HG03565 (cell line): ENCODE measurements around the gene BCR.

Source experiments
- ATAC-seq: cut with Tn5 transposase; IDR thresholded peaks from one replicate; pipeline ENCODE4 v1.9.1; 2021; ENCODE audit warnings: mild to moderate bottlenecking, moderate library complexity; ENCODE audit not compliant: unreplicated experiment

Gene BCR

DNA sequence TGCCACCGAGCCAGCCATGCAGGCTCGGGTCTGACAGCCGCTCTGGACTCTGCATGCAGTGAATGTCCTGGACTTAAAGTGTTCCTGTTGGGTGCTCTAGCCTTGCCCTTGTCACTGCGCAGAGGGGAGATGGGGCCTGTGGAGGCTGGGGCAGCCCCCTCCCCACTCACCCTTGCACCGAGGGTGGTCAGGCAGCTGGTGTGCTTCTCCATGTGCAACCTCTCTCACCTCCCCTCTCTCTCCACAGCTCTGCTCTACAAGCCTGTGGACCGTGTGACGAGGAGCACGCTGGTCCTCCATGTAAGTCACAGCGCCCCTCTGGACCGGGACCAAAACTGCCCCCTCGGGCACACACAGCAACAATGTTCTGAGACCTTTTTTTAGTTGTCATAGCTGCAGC lies 92.5 kb downstream of the BCR start:
- no peak for ATAC-seq

DNA sequence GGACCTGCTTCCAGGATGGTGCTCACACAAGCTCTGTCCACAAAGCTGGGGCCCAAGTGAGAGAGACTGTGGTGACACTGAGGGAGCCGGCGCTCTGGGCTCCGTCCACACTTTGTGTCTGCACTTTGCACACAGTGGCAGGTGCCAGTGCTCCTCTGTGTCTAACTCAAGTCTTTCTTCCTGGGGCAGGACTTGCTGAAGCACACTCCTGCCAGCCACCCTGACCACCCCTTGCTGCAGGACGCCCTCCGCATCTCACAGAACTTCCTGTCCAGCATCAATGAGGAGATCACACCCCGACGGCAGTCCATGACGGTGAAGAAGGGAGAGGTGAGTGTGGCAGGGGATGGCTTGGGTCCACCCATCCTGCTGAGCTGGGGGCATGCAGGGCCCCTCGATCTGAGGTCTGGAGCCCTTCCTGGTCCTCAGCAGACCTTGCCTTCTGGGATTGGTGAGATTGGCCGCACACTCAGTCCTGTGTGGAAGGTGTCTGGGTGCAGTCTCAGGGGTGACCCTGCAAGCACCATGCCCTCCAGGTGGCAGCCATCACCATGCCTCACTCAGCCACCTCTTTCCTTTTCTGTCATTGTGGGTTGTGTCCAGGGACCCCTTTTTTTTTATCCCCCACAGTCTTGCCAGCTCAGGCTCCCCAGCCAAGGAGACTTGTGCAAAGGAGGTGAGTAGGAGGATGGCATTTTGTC lies 93.3 kb downstream of the BCR start:
- ATAC-seq: no peak

DNA sequence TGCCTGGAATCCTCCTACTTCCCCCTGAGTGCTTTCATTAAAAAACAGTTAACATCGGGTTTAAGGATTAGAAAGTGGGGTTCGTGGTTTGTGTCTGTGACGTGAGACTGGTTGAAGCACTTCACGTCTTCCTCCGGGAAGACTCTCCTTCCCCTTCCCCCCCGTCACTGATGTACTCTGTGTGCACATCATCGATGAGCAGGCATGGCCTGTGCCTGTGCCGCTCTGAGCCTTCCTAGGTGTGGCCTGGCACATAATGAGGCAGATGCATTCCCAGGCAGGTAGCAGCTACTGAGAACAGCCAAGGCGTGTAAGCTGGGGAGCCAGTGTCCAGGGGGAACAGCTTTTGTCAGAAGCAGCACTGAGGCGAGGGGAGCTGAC lies 93.8 kb downstream of the BCR start:
- no peak for ATAC-seq

DNA sequence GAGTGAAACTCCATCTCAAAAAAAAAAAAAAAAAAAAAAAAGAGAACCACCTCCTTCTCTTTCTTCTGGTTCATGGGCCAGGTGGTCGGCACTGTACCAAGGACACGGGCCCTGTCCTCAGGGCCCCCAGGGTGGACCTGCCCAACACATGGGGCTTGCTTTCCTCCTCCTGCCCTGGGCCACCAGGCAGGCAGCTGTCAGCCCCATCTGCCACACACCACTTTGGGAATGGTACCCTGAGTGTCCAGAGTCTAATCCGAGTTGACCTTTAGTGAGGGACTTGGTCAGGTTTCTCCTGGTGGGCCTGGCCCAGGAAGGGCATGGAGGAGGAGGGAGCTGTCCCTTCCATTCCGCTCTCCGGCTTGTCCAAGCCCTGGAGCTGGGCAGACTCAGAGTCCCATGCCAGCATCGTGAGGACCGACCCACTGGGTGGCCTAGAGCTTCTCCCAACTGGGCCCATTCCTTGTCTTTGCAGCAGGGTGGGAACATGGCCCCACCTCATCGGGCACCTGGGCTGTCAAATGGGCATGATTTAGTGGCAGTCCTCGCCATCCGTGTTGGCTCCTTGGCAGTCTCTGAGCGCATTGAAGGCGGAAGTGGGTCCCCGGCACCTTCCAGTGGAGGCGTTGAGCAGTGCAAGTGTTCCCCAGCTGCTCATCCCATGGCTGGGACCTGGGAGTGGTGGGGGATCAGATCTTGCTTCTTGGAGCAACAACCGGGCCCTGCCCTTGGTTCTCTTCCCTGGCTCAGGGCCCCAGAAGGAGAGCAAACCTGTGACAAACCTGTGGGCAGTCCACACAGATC lies 94.8 kb downstream of the BCR start:
- ATAC-seq: no peak

DNA sequence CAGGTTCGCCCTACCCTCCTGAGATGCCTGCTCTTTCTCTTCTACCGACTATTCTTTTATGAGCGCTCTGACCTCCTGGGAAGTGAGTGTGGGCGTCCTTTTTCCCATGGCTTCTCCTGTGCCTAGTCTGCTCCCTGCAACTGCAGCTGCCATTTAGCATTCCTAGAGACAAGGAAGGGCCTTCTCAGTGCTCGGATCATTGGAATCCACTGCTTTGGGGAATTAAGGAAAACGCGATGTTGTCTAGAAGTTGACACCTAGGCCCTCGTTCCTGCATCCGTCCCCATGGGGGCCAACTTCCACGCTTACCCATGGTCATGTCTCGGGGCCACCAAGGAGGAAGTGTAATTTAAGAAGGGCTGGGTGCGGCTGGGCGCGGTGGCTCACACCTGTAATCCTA lies 95.4 kb downstream of the BCR start:
- no peak for ATAC-seq

DNA sequence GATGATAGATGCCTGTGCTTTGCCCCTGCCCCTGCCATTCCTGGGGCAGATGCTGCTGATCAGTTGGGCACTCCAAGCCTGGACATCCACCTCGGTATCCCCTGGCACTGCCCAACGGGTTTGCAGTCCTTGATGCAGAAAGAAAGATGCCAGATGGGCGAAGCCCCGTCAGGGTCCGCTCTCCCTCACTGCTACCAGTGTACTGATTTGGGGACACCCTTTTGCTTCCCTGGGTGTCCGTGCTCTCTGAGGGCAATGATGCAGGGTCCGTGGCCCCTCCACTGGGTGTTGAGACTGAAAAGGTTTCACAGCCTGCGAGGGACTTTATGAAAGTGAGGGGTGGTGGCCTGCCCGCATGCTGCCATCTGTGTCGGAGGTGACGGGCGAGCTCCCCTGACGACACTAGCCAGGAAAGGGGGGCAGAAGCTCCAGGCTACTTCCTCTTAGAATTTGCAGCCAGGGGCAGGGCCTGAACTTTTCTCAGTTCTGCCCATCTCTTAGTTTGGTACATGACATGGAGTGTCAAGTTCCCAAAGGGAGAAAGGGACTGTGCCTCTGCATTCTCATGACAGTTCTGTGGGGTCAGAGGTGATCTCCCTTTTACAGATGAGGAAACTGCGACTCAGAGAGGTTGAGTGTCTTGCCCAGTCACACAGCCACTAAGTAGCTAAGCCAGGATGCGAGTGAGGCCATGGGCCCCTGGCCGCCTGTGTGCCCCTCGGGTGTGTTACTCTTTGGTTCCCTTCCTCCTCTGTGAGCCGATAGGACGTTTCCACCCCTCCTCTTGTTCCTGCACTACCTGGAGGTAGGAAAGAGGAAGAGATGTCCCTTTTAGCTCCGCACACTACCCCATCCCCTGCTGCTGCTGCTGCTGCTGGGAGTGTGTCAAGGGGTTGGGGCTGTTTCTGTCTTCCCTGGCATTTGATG lies 96.6 kb downstream of the BCR start:
- ATAC-seq: no peak

DNA sequence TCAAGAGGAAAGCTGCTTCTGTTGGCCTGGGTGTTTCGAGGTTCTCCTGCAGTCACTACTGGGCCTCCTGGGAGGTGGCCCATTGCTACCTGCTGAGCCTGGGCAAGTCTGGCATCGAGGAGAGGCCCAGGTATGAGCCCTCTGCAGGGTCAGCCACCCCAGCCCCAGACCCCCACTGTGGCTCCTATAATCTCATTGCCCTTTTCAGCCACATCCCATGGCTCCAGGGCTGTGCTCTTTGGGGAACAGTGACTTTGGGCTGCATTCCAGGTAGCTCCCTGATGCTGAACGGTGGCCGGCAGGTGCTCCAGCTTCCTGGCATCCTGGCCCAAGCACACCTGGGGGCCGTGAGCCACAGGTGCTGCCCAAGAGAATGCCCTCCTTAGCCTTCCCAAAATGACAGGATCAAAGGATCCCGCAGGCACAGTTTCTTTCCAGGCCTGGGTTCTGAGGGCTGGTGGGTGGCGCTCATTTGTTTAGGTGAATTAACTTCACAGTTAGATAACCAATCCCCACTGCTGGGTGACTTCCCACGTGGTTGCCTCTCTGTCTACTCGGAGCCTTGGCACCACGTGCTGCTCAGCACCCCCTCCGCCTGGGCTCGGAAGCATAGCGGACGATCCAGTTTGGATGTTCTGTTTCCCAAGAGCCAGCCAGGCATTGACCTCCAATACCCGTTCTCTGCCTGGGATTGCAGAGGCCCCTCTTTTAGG lies 97.4 kb downstream of the BCR start:
- ATAC-seq: no peak

DNA sequence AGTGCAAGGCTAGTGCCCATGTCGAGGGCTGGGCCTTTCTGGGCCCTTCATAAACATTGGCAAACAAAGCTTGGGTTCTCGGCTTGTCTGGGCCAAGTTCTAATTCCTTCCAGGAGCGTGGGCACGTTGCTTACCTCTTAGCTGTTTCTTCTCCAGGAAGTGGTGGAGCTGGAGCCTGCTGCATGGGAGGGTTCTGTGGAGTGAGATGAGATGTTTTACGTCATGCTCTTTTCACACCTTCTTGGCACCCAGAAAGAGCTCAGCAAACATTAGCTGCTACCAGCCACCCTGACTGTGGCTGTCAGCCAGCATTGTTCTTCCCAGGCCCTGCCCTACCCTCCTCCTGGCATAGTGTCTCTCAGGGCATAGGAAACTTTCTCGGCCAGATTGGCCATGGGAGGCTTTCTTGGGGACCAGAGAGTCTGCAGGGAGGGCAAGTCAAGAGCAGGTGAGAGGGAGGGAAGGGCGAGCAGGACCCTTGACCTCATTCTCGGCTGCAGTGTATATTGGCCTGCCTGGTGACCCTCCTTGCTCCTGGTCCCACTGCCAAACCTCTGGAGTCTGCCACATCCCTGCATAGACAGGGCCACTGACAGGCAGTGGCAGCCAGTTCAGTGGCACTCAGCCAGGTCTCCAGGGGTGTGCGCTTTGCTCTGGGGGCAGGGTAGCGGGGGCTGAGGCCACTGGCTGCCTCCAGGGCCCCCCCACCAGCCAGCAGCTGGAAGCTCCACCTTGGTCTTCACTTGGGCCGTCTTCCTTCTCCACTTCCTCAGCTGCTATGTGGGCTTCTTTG lies 98.8 kb downstream of the BCR start:
- no peak for ATAC-seq

DNA sequence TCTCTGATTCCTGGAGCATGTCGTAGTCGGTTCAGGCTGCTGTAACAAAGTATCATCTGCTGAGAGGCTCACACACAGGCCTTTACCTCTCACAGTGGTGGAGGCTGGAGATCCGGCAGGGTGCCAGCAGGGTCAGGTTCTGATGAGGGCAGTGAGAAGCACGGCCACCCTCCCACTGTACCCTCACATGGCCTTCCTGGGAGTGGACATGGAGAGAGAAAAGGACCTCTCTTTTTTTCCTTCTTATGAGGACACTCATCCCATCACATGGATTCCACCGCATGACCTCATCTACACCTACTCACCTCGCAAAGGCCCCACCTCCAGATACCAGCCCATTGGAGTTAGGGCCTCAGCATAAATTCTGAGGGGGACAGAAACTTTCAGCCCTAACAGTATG lies 99.5 kb downstream of the BCR start:
- ATAC-seq: no peak

DNA sequence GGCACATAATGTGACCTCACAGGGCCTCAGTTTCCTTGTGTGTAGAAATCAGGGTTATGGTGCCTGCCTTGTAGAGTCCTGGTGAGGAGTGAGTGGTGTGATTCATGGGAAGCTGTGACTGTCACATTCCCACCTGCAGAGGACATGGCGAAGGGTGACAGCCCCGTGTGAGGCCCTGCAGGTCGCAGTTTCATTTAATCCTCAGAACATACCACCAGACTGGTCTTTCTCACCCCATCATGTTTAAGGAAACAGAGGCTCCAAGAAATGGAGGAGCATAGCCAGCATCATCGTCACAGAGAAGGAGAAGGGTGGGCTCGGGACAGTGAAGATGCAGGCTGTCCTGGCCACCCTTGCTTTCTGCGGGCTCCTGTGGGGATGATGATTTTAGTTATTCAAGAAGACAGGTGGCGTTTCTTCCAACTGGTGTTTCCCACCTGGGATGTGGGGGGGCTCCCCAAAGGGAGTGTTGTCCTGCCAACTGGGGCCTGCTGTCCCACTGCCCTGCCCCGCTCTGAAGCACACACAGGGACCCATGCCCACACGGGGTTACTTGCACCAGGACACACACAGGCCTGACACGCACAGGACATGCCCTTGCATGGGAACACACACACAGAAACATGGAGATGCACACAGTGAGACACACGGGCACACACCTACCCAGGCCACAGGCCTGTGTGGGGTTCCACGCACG lies 100.2 kb downstream of the BCR start:
- no peak for ATAC-seq

DNA sequence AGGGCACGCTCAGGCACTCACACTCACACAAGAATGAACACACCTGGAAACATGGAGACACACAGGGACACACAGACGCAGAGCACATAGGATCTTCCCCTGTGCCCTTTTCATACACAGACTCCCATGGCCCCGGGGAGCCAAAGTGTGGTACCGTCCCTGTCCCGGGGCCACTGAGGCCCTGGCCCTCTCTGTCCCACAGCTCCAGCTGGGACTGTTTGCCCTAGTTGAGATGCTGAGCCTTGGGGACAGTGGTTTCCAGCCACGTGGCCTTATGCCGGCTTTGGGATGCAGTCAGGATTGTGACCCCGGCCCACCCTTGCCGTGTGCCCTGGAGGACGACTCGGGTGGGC lies 100.7 kb downstream of the BCR start:
- ATAC-seq: no peak

DNA sequence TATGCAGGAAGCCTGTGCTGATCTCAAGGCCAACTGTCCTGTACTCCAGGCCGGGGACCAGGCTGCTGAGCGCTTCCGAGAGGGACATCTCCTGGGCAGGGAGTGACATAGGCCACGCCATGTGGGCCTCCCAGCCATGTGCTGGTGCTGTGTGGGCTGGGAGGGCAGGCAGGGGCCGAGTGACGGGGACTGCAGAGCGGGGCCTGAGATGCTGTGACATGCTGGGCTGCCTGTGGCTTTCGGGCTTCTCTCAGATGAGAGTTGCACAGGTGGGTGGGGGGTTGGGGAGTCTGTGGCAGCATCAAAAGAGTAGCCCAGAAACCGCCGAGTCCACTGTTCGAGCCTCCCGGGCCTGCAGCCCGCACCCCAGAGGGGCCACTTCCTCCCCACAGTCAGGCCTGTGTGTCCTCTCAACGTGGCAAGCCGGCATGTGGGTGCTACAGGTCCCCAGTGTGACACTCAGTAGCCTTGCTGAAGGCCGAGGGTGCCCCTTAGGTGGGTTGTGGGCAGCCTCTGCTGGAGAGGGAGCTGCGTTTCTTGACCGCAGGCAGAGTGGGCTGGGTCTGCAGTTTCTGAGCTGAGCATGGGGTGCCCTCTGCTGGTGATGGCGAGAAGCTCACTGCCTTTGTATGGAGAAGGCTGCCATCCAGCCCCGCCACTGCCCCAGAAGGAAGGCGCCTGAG lies 101.2 kb downstream of the BCR start:
- no peak for ATAC-seq

DNA sequence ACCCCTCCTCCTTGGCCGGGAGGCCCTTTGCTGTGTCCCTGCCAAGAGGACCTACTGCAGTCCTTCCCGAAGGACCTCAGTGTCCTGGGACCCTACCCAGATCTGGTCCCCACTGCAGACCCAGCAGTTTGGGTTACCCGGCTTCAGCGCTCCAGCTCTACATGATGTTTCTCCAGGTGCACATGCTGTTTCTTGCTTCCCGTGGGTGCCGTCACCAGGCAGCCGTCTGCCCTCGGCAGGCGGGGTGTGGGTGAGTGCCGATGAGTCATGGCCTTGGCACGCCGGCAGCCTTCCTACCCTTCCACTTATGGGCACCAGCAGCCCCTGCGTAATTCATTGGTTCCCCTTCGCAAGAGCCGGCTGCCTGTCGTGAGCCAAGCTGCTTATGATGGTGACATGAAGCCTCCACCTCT lies 101.8 kb downstream of the BCR start:
- no peak for ATAC-seq

DNA sequence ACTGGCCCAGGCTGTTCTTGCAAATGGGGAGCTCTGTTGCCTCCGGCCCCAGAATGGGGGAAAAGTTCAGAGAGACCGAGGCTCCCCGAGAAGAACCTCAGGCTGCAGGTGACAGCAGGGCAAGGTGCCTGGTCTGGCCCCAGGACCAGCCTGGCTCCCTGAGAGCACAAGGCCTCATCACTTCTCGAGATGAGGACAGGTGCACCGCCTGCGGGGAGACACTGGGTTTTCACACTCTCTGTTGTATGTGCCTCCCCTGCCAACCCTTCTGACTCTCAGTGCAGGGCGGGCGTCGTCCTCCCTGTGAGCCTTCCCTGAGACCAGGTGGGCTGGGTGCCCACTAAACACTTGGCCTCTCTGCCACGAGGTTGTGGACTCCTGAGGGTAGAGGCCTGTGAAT lies 102.2 kb downstream of the BCR start:
- no peak for ATAC-seq

DNA sequence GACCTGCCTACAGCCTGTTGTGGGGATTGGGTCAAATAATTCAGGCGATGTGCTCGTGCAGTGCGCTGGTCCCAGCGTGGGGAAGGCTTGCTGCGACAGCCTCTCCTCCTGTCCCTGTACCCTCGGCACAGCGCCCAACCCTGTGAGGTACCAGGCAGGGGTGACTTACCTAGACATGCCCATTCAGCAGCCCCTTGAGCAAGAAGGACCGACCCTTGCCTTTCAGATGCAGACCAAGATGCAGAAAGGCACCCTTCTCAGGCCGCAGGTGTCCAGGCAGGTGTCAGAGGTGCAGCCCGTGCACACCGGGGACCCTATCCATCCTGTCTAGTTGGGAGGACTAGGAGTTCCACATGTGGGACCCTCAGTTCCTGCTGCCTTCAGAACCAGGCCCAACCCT lies 102.7 kb downstream of the BCR start:
- ATAC-seq: no peak

DNA sequence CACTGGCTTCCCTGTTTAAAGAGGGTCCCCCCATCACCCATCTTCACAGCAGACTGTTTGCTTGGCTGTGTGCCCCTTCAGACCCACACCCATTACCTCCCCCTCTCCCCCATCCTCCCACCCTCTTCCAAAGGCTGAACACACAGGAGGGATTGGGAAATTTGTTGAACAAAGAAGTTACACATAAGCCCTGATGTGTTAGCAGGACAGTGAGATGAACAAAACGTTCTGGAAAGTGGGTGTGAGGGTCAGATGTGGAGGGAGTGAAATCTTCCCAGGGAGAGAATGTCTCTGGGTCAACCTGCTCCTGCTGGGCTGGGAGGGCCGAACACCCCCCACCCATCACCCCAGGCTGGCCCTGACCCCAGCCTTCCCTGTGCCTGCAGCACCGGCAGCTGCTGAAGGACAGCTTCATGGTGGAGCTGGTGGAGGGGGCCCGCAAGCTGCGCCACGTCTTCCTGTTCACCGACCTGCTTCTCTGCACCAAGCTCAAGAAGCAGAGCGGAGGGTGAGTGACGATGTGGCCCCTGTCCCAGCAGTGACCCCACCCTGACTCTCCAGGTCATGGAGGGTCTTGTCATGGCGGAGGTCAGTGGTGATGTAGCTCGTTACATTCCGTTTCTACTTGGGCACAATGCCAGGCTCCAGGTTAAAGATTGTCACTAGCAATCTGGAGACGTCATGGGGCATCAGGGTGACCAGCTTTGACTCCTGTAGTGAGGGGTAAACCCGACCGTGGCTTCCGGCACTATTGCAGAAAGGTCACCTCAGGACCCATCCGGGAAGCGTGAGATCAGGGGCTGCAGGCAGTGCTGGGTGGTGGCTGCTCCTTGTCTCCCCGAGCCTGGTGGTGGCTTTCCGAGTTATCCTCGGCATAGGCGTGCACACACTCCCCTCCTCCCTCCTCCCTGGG lies 103.5 kb downstream of the BCR start:
- ATAC-seq: no peak

DNA sequence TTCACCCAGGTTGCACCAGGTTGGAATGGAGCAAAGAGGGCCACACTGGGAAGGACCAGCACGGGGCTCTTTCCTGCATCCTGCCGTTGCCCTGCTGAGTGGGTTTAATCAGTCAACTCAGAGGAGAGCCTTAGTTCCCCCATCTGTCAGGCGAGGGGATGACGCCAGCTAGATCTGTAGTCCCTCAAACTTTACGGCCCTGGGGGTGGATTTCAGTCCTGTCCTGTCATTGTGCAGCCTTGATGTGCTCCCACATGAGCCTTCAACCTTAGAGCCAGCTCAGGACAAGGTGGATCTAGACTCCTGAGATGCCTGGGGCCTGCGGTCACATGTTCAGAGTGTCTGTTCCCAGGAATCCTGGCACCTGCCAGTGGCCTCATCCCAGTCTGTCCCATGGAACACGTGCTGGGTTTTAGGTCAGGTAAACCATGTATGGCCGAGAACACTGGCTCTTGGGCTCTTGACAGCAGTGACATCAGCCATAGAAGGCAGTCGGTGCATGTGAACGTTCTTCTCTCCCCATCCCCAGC lies 104.3 kb downstream of the BCR start:
- ATAC-seq: no peak

DNA sequence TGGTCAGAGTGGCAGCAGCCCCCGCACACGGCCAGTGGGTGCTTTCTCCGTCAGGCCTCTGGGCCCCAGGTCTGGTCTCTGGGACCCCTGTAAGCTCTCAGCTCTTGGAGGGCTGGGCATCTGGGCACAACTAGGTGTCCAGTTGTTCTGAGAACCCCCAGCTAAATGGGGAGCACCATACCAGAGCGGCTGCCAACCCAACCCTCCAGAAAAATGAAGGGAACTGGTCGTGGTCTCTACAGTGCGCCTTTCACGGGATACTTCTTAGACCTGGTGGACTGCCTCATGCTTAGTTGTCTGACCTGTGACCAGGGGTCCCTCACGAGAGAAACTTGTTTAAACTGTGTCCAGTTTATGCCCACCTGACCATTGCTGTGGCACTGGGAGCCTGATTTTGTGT lies 104.9 kb downstream of the BCR start:
- no peak for ATAC-seq
